HG03342 (cell line): ENCODE results near the gene POTEG.
"Not testable (repeated sequence)": the region's sequence is repeated elsewhere in the genome, so short reads cannot be mapped to it uniquely, and the experiment has no call there.

Experiments used
- ATAC-seq: cut with Tn5 transposase; IDR thresholded peaks from one replicate; pipeline ENCODE4 v1.9.1; 2021; ENCODE audit warnings: mild to moderate bottlenecking, moderate library complexity; ENCODE audit not compliant: unreplicated experiment

POTEG gene

GRCh38 chr14:19374451-19374903 lies 59.7 kb downstream of the POTEG start:
- ATAC-seq, result not testable (repeated sequence)

GRCh38 chr14:19372813-19373500 lies 61.2 kb downstream of the POTEG start:
- not testable (repeated sequence) for ATAC-seq

- not testable (repeated sequence) for ATAC-seq
Observed at GRCh38 chr14:19371767-19372166, 62.4 kb downstream of the POTEG start.

GRCh38 chr14:19362803-19363202 lies 71.3 kb downstream of the POTEG start:
- not testable (repeated sequence) for ATAC-seq

GRCh38 chr14:19362323-19362722 lies 71.8 kb downstream of the POTEG start:
- ATAC-seq, result not testable (repeated sequence)

GRCh38 chr14:19361636-19362253 lies 72.4 kb downstream of the POTEG start:
- not testable (repeated sequence) for ATAC-seq

- ATAC-seq, result not testable (repeated sequence)
Observed at GRCh38 chr14:19360937-19361635, 73.1 kb downstream of the POTEG start.
